K562 (cell line): Measurements from ENCODE around the gene ADTRP. TPM values are rescaled to one million over a fixed set of nuclear protein-coding genes. Genes with fewer than 3 reads are reported as not detected.

Experiments used
- BHLHE40 ChIP-seq: IDR thresholded peaks from 2 replicates; pipeline ENCODE4 v1.6.1; 2011; ENCODE audit warnings: low read length, improper control_type of control experiment
- BRD9 ChIP-seq: fragments of 450-650 bp; IDR thresholded peaks from 2 replicates; pipeline ENCODE4 v1.6.1; 2018; ENCODE audit warnings: low read depth; ENCODE audit not compliant: partially characterized antibody
- LEF1 ChIP-seq: fragments of 450-650 bp; IDR thresholded peaks from 2 replicates; pipeline ENCODE4 v1.6.1; 2016; ENCODE audit warnings: mild to moderate bottlenecking
- MAFF ChIP-seq: IDR thresholded peaks from 2 replicates; pipeline ENCODE4 v1.6.1; 2012; ENCODE audit warnings: low read length, improper control_type of control experiment
- MTA2 ChIP-seq: fragments of 450-650 bp; IDR thresholded peaks from 2 replicates; pipeline ENCODE4 v1.6.1; 2016; ENCODE audit warnings: low read depth
- NELFE ChIP-seq: IDR thresholded peaks from 2 replicates; pipeline ENCODE4 v1.6.1; 2011; ENCODE audit warnings: mild to moderate bottlenecking; ENCODE audit not compliant: insufficient read depth, insufficient read length
- SOX6 ChIP-seq: fragments of 450-650 bp; IDR thresholded peaks from 2 replicates; pipeline ENCODE4 v1.6.1; 2014; ENCODE audit warnings: mild to moderate bottlenecking
- U2AF1 ChIP-seq: fragments of 200-400 bp; formaldehyde crosslinking; optimal IDR thresholded peaks from 2 replicates; pipeline ENCODE3; 2017; ENCODE audit warnings: mild to moderate bottlenecking, low read depth, low read length, moderate library complexity
- ZFPM2 ChIP-seq: fragments of 250-450 bp; sonication (Bioruptor Pico); IDR thresholded peaks from 2 replicates; pipeline ENCODE4 v1.5.1; 2022; ENCODE audit warnings: mild to moderate bottlenecking
- ZNF583 ChIP-seq: fragments of 250-450 bp; sonication (Bioruptor Pico); IDR thresholded peaks from 2 replicates; pipeline ENCODE4 v1.4.0; 2020
- ZNF79 ChIP-seq: fragments of 250-450 bp; sonication (Bioruptor Pico); IDR thresholded peaks from 2 replicates; pipeline ENCODE4 v1.4.0; 2020; ENCODE audit warnings: low read depth, mild to moderate bottlenecking, moderate library complexity
- polyA plus RNA-seq, 8 experiments: library from polyadenylated mRNA; depleted of rRNA in 4 of 8; stranded (reverse) in 5 of 8; unstranded in 3 of 8; fragments of >200 nt; fragmentation: Nextera tagmentation in 2 of 8; fragmentation: Illumina TruSeq in 1 of 8; extraction: Ambion mirVana in 2 of 8; extraction: Trizol in 1 of 8; gene quantifications; 2 replicates each; pipeline versions ENCODE4 v1.2.1 to v1.2.3, GENCODE V29; 2011 to 2014; ENCODE audit warnings: inconsistent platforms in 1 of 8, missing spikeins in 1 of 8
- total RNA-seq, 7 experiments: library from RNA; depleted of rRNA in 6 of 7; stranded (reverse); fragments of >200 nt in 6 of 7; fragmentation: Illumina TruSeq in 2 of 7; extraction: Trizol in 2 of 7; gene quantifications; 2 replicates each; pipeline versions ENCODE4 v1.2.1 to v1.2.3, GENCODE V29; 2011 to 2021; ENCODE audit warnings: low replicate concordance in 1 of 7
- TF ChIP-seq, protein P1 (sequence below): fragments of 200-600 bp; sonication (generic); IDR thresholded peaks from one replicate; pipeline ENCODE4 v1.6.1; 2012; ENCODE audit warnings: mild to moderate bottlenecking, low read depth, low read length, inconsistent platforms

The ADTRP gene
- total and polyA plus RNA-seq, 9 of the 15 experiments (the other 6 are each of a cell fraction or from before 2014, with no cell fraction given): 7.4 to 24.0 (median 13.6) TPM

DNA sequence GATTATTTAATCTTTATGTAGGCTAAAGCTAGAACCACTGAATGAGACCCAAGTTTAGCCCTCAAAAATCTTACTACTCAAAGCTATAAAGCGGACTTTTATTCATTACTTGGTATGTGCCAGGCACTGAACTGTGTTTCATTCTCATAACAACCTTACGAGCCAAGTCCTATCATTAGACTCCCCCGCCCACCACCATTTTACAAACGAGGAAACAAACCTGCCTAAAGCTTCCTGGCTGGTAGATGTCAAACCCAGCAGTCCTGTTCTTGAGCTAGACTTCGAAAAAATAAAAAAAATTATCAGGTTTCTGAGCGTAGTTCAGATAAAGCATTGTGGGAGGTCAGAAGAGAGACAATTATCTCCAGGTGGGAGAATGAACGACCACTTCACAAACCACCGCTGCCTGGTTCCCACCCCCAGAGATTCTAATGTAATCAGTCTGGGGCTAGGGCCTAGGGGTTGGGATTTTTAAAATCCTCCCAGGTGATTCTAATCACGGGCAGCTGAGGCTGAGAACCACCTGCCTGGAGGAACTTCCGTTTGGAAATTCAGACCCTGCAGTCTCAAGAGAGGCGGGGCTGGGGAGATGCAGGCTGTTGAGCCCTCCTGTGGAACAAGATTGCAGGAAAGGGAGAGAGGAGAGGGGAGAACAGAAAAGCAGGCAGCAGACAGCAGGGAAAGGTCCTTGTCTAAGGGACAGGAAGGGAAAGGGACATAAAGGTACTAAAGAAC is 8.6 kb downstream of the ADTRP start (continued):
- TF ChIP-seq, protein P1, sequence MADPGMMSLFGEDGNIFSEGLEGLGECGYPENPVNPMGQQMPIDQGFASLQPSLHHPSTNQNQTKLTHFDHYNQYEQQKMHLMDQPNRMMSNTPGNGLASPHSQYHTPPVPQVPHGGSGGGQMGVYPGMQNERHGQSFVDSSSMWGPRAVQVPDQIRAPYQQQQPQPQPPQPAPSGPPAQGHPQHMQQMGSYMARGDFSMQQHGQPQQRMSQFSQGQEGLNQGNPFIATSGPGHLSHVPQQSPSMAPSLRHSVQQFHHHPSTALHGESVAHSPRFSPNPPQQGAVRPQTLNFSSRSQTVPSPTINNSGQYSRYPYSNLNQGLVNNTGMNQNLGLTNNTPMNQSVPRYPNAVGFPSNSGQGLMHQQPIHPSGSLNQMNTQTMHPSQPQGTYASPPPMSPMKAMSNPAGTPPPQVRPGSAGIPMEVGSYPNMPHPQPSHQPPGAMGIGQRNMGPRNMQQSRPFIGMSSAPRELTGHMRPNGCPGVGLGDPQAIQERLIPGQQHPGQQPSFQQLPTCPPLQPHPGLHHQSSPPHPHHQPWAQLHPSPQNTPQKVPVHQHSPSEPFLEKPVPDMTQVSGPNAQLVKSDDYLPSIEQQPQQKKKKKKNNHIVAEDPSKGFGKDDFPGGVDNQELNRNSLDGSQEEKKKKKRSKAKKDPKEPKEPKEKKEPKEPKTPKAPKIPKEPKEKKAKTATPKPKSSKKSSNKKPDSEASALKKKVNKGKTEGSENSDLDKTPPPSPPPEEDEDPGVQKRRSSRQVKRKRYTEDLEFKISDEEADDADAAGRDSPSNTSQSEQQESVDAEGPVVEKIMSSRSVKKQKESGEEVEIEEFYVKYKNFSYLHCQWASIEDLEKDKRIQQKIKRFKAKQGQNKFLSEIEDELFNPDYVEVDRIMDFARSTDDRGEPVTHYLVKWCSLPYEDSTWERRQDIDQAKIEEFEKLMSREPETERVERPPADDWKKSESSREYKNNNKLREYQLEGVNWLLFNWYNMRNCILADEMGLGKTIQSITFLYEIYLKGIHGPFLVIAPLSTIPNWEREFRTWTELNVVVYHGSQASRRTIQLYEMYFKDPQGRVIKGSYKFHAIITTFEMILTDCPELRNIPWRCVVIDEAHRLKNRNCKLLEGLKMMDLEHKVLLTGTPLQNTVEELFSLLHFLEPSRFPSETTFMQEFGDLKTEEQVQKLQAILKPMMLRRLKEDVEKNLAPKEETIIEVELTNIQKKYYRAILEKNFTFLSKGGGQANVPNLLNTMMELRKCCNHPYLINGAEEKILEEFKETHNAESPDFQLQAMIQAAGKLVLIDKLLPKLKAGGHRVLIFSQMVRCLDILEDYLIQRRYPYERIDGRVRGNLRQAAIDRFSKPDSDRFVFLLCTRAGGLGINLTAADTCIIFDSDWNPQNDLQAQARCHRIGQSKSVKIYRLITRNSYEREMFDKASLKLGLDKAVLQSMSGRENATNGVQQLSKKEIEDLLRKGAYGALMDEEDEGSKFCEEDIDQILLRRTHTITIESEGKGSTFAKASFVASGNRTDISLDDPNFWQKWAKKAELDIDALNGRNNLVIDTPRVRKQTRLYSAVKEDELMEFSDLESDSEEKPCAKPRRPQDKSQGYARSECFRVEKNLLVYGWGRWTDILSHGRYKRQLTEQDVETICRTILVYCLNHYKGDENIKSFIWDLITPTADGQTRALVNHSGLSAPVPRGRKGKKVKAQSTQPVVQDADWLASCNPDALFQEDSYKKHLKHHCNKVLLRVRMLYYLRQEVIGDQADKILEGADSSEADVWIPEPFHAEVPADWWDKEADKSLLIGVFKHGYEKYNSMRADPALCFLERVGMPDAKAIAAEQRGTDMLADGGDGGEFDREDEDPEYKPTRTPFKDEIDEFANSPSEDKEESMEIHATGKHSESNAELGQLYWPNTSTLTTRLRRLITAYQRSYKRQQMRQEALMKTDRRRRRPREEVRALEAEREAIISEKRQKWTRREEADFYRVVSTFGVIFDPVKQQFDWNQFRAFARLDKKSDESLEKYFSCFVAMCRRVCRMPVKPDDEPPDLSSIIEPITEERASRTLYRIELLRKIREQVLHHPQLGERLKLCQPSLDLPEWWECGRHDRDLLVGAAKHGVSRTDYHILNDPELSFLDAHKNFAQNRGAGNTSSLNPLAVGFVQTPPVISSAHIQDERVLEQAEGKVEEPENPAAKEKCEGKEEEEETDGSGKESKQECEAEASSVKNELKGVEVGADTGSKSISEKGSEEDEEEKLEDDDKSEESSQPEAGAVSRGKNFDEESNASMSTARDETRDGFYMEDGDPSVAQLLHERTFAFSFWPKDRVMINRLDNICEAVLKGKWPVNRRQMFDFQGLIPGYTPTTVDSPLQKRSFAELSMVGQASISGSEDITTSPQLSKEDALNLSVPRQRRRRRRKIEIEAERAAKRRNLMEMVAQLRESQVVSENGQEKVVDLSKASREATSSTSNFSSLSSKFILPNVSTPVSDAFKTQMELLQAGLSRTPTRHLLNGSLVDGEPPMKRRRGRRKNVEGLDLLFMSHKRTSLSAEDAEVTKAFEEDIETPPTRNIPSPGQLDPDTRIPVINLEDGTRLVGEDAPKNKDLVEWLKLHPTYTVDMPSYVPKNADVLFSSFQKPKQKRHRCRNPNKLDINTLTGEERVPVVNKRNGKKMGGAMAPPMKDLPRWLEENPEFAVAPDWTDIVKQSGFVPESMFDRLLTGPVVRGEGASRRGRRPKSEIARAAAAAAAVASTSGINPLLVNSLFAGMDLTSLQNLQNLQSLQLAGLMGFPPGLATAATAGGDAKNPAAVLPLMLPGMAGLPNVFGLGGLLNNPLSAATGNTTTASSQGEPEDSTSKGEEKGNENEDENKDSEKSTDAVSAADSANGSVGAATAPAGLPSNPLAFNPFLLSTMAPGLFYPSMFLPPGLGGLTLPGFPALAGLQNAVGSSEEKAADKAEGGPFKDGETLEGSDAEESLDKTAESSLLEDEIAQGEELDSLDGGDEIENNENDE: no peak
- TF ChIP-seq ZNF583 (CRISPR knock-in tag): no peak
- TF ChIP-seq ZFPM2 (CRISPR knock-in tag): no peak
- TF ChIP-seq BRD9: no peak
- TF ChIP-seq NELFE: no peak
- TF ChIP-seq U2AF1: no peak
- 0 out of 2 replicates have a peak, but pooled peaks have one; percentile 8 for TF ChIP-seq BHLHE40
- TF ChIP-seq ZNF79 (CRISPR knock-in tag): no peak
- no peak for TF ChIP-seq MAFF
- TF ChIP-seq SOX6: no peak
- TF ChIP-seq MTA2: peak; percentile 13; the same call in 1 of the 2 replicates
- no peak for TF ChIP-seq LEF1
